Suprapubic skin (tissue), 4 donors: ENCODE measurements around the gene EDN3.

ENCODE experiments used
- CTCF ChIP-seq, 2 donors: fragments of 200-600 bp in 1 of 2; fragments of 450-650 bp in 1 of 2; sonication (generic) in 1 of 2; IDR thresholded peaks; one replicate each; pipeline ENCODE4 v1.5.1; 2016 to 2019; ENCODE audit warnings: antibody characterized with exemption in 2 of 2, mild to moderate bottlenecking in 1 of 2, moderate library complexity in 1 of 2
- EP300 ChIP-seq: sonication (generic); formaldehyde crosslinking; IDR thresholded peaks from one replicate; pipeline ENCODE4 v1.6.1; 2017; ENCODE audit warnings: antibody characterized with exemption
- POLR2A ChIP-seq, 2 donors: fragments of 450-650 bp; IDR thresholded peaks; one replicate each; pipeline ENCODE4 v1.6.1; 2017; ENCODE audit warnings: antibody characterized with exemption in 2 of 2, mild to moderate bottlenecking in 2 of 2, moderate library complexity in 2 of 2
- POLR2AphosphoS5 ChIP-seq, 3 donors: sonication (generic); formaldehyde crosslinking; IDR thresholded peaks; one replicate each; pipeline ENCODE4 v1.6.1; 2017; ENCODE audit warnings: antibody characterized with exemption in 3 of 3

- TF ChIP-seq POLR2A (IDR thresholded peaks at IDR 0.05) (no peak), POLR2AphosphoS5 (IDR thresholded peaks at IDR 0.05) (no peak), CTCF (IDR thresholded peaks at IDR 0.05) (no peak), EP300 (no peak)
Observed at GRCh38 chr20:59342023-59342957, 41.9 kb downstream of the EDN3 start.
